Measurements from ENCODE around the gene RAD23A.

RAD23A gene

DNA sequence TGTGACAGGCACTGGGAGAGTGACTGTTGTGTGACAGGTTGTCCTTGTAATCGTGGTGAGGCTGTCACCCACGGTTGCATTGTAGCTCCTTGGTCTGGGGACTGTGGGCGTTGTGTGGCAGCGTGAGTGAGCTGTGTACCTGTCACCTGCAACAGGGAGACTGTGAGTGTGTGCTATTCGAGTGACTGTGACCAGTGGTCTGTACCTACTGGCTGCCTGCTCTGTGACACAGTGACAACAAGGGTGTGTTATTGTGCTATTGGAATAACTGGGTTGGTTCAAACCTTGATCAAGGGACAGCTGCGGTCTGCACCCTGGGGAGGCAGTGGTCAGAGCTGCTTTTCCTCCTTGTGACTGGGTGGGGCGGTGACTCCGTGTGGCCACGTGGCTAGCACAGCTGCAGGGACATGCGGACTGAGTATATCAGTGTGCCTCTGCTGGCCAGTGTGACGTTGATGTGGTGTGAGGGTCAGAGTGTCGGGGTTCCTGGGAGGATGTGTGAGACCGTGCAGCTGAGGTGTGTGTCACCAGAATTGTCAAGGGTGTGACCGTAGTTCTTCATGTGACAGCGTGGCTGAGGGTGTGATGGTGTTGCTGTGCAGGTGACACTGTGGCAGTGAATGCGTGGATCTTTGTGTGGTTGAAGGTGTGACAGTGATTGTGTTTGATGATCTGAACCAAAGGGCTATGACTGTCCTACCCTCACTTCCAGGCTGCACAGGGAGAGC lies 39.6 kb downstream of the RAD23A start:
- TF ChIP-seq MYC (IDR thresholded peaks at IDR 0.05; ENCODE audit: low read depth, low read length) (peak; percentile 86), POLR2A (IDR thresholded peaks at IDR 0.05; ENCODE audit: extremely low read depth, insufficient read length) (no peak)
- TF ChIP-seq, protein P1, sequence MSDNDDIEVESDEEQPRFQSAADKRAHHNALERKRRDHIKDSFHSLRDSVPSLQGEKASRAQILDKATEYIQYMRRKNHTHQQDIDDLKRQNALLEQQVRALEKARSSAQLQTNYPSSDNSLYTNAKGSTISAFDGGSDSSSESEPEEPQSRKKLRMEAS (IDR thresholded peaks at IDR 0.05; ENCODE audit: low read depth, low read length) = peak; percentile 95
- TF ChIP-seq, protein P2, sequence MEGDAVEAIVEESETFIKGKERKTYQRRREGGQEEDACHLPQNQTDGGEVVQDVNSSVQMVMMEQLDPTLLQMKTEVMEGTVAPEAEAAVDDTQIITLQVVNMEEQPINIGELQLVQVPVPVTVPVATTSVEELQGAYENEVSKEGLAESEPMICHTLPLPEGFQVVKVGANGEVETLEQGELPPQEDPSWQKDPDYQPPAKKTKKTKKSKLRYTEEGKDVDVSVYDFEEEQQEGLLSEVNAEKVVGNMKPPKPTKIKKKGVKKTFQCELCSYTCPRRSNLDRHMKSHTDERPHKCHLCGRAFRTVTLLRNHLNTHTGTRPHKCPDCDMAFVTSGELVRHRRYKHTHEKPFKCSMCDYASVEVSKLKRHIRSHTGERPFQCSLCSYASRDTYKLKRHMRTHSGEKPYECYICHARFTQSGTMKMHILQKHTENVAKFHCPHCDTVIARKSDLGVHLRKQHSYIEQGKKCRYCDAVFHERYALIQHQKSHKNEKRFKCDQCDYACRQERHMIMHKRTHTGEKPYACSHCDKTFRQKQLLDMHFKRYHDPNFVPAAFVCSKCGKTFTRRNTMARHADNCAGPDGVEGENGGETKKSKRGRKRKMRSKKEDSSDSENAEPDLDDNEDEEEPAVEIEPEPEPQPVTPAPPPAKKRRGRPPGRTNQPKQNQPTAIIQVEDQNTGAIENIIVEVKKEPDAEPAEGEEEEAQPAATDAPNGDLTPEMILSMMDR (IDR thresholded peaks at IDR 0.05; ENCODE audit: low read depth, low read length) = no peak

DNA sequence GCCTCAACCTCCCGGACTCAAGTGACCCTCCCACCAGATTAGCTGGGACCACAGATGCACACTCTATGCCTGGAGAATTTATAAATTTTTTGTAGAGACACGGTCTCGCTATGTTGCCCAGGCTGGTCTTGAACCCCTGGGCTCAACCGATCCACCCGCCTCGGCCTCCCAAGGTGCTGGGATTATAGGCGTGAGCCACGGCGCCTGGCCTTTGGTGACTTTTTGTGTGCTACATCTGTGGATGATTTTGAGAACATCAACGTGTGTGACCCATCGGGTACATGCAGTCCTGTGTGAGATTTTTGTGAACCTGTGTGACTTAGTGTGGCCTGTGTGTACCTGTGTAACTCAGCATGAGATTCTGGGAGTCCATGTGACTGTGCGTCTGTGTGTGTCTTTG lies 41.1 kb downstream of the RAD23A start:
- DNase-seq (ENCODE audit: low read depth) = no peak
- no peak overlapping the region for H3K4me3 ChIP-seq (ENCODE audit: low read depth, low read length)
- no peak for TF ChIP-seq POLR2A (IDR thresholded peaks at IDR 0.05; ENCODE audit: extremely low read depth, insufficient read length)
- TF ChIP-seq, protein P1 (IDR thresholded peaks at IDR 0.05; ENCODE audit: low read depth, low read length) = no peak
- TF ChIP-seq MYC (IDR thresholded peaks at IDR 0.05; ENCODE audit: low read depth, low read length) = no peak
- TF ChIP-seq, protein P2 (IDR thresholded peaks at IDR 0.05; ENCODE audit: low read depth, low read length) = no peak

More for the DNA sequence above, 39.6 kb downstream of the RAD23A start:
- DNase-seq (ENCODE audit: low read depth) = peak; percentile 70
- H3K4me3 ChIP-seq (ENCODE audit: low read depth, low read length) = no peak overlapping the region

DNA sequence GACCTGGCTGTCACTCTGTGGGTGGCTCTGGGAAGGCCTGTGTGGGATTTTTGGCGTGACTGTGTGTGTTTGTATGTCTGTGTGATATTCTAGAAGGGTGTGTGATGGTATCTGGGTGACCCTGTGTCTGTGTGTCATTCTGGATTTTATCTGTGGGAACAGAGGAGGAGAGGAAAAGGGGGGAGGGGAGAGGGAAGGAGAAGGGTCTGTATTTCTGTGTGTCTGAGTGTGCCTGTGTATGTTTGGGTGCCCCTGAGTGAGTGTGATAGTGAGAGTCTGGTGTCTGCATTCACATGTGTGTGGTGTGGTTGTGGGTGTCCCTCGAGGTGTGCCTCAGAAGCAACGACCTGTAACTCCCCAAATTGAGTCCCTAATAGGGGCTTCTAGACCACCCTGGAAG lies 41.5 kb downstream of the RAD23A start:
- DNase-seq (ENCODE audit: low read depth) = no peak
- H3K4me3 ChIP-seq (ENCODE audit: low read depth, low read length) = no peak overlapping the region
- TF ChIP-seq, protein P1 (IDR thresholded peaks at IDR 0.05; ENCODE audit: low read depth, low read length) = no peak
- no peak for TF ChIP-seq POLR2A (IDR thresholded peaks at IDR 0.05; ENCODE audit: extremely low read depth, insufficient read length)
- TF ChIP-seq MYC (IDR thresholded peaks at IDR 0.05; ENCODE audit: low read depth, low read length) = no peak
- TF ChIP-seq, protein P2 (IDR thresholded peaks at IDR 0.05; ENCODE audit: low read depth, low read length) = no peak

DNA sequence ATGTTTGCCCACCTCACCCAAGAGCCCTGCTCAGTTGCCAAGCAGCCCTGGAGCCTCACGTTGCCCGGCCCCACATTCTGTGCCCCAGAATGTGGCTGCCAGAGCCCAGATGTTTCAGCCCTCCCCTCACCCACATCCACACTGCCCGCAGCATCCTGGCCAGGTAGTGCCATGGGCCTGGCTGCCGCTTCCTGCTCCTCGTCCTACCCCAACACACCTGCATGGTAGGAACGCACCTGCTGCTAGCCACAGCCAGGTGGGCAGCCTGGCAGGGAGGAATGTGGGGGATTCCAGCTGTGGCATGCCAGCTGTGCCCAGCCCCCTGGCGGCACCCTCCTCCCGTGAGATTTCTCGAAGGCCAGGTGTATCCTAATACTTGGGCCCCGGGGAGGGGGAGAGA lies 42.1 kb downstream of the RAD23A start:
- no peak for DNase-seq (ENCODE audit: low read depth)
- H3K4me3 ChIP-seq (ENCODE audit: low read depth, low read length) = no peak overlapping the region
- TF ChIP-seq MYC (IDR thresholded peaks at IDR 0.05; ENCODE audit: low read depth, low read length) (no peak), POLR2A (IDR thresholded peaks at IDR 0.05; ENCODE audit: extremely low read depth, insufficient read length) (no peak)
- TF ChIP-seq, protein P1 (IDR thresholded peaks at IDR 0.05; ENCODE audit: low read depth, low read length) = no peak
- TF ChIP-seq, protein P2 (IDR thresholded peaks at IDR 0.05; ENCODE audit: low read depth, low read length) = no peak

DNA sequence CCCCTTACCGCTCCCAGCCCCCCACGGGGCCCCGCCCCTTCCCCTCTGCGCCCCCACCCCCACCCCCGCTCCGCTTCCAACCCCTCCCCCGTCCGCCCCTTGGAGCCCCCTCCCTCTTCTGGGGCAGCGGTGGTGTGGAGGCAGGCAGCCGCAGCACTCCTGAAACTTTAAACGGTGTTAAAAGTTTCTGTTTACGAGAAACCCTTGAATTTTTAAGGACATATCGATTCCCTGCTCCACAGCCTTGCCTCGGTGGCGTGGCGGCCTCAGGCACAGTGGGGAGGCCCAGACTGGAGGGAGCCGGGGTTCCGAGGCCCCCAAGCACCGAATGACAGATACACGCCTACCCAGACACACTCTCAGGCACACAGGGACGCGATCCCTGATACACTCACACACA lies 44.8 kb downstream of the RAD23A start:
- no peak for DNase-seq (ENCODE audit: low read depth)
- TF ChIP-seq, protein P1 (IDR thresholded peaks at IDR 0.05; ENCODE audit: low read depth, low read length) = no peak
- TF ChIP-seq POLR2A (IDR thresholded peaks at IDR 0.05; ENCODE audit: extremely low read depth, insufficient read length) = no peak
- TF ChIP-seq, protein P2 (IDR thresholded peaks at IDR 0.05; ENCODE audit: low read depth, low read length) = no peak
- no peak for TF ChIP-seq MYC (IDR thresholded peaks at IDR 0.05; ENCODE audit: low read depth, low read length)
- no peak overlapping the region for H3K4me3 ChIP-seq (ENCODE audit: low read depth, low read length)
